Measurements from ENCODE around the gene SLC6A19. TPM values are rescaled to one million over a fixed set of nuclear protein-coding genes. Genes with fewer than 3 reads are reported as not detected.

Gene SLC6A19
- total and polyA plus RNA-seq, 2 of the 4 experiments (the other 2 are of a cell fraction), result not detected

DNA sequence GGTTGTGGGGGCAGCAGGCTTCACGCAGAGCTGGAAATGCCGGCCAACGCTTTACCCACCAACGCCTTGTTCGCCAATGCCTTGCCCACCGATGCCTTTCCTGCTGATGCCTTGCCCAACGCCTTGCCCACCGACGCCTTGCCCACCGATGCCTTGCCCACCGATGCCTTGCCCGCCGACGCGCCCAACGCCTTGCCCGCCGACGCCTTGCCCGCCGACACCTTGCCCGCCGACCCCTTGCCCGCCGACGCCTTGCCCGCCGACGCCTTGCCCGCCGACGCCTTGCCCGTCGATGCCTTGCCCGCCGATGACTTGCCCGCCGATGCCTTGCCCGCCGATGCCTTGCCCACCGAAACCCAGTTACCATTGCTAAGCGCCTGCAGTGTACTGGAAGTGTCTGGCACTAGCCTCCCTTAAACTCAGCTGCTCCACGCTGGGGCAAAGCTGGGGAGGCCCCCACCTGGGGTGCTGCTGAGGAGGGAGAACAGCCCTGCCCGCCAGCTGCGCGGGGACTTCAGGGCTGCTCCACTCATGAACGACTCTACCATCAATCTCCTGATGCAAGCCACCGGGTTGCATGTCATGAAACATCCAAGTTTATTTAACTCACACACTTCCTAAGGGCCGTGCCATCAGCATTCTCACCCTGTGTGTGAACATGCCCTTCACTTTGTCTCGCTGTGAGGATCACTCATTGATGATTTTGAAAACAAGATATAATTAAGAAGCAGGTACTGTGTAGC lies 25.6 kb downstream of the SLC6A19 start:
- TF ChIP-seq MAFK (IDR thresholded peaks at IDR 0.05; ENCODE audit: low read depth, low read length) (no peak), POLR2A (IDR thresholded peaks at IDR 0.05; ENCODE audit: low read depth, low read length) (no peak), MXI1 (IDR thresholded peaks at IDR 0.05; ENCODE audit: borderline replicate concordance, low read depth, low read length) (no peak), CEBPB (IDR thresholded peaks at IDR 0.05; ENCODE audit: low read depth, low read length) (no peak), NFE2L2 (IDR thresholded peaks at IDR 0.05; ENCODE audit: low read depth, low read length) (no peak), CTCF (conservative IDR thresholded peaks at IDR 0.05; ENCODE audit: low read depth, low read length) (no peak), BHLHE40 (IDR thresholded peaks at IDR 0.05; ENCODE audit: low read depth, low read length) (no peak), FOS (IDR thresholded peaks at IDR 0.05; ENCODE audit: low read depth, low read length) (no peak)
- TF ChIP-seq, protein P1, sequence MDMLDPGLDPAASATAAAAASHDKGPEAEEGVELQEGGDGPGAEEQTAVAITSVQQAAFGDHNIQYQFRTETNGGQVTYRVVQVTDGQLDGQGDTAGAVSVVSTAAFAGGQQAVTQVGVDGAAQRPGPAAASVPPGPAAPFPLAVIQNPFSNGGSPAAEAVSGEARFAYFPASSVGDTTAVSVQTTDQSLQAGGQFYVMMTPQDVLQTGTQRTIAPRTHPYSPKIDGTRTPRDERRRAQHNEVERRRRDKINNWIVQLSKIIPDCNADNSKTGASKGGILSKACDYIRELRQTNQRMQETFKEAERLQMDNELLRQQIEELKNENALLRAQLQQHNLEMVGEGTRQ (IDR thresholded peaks at IDR 0.05; ENCODE audit: low read depth, low read length), result no peak
- Histone ChIP-seq H3K27me3 (ENCODE audit: control insufficient read depth, insufficient read depth, low read length) (peaks cover 2% of the 10 kb centered on the region; the same call in 1 of the 2 replicates), H3K14ac (replicated peaks; ENCODE audit: low read depth, low read length) (no peak overlapping the region), H2AK9ac (replicated peaks; ENCODE audit: low read depth, low read length, poor library complexity) (no peak overlapping the region), H3K56ac (ENCODE audit: extremely low read depth, insufficient read depth, low read length) (no peak overlapping the region), H3K4me2 (ENCODE audit: low read depth, low read length) (no peak overlapping the region), H3K9me3 (ENCODE audit: control insufficient read depth, insufficient read depth, low read length) (no peaks in the 10 kb centered on the region; the same call in 1 of the 2 replicates), H3K9ac (ENCODE audit: low read depth, low read length) (no peak overlapping the region), H3K23ac (ENCODE audit: low read depth, low read length) (no peak overlapping the region), H2BK120ac (ENCODE audit: low read depth, low read length) (no peak overlapping the region), H4K8ac (ENCODE audit: low read depth in 2 of 2, low read length in 2 of 2) (no peak overlapping the region), H3K79me1 (ENCODE audit: low read depth in 1 of 2, low read length in 2 of 2) (no peaks in the 10 kb centered on the region), H2BK5ac (ENCODE audit: low read depth, low read length, poor library complexity, severe bottlenecking) (no peak overlapping the region), H3K18ac (ENCODE audit: low read depth, low read length) (no peak overlapping the region), H2BK15ac (ENCODE audit: low read depth, low read length) (no peak overlapping the region), H3K9me1 (ENCODE audit: insufficient read depth, low read length) (no peaks in the 10 kb centered on the region), H4K5ac (ENCODE audit: low read depth, low read length) (no peak overlapping the region), H3K4me1 (ENCODE audit: control insufficient read depth, insufficient read depth, low read length) (no peaks in the 10 kb centered on the region; the same call in 1 of the 2 replicates), H2AK5ac (ENCODE audit: low read depth, low read length) (no peak overlapping the region), H2BK20ac (ENCODE audit: low read depth, low read length) (no peak overlapping the region), H2AFZ (replicated peaks; ENCODE audit: low read length, poor library complexity) (no peak overlapping the region), H3K4me3 (ENCODE audit: insufficient read depth, low read depth, low read length) (no peak overlapping the region), H3K36me3 (ENCODE audit: control insufficient read depth, insufficient read depth, low read length) (no peaks in the 10 kb centered on the region), H3K4ac (ENCODE audit: low read depth, low read length) (no peak overlapping the region), H4K91ac (ENCODE audit: insufficient read depth, low read depth, low read length) (no peak overlapping the region), H3K27ac (ENCODE audit: insufficient read depth, low read length) (no peak overlapping the region), H4K20me1 (ENCODE audit: insufficient read depth, low read length) (no peaks in the 10 kb centered on the region)
- dilution Hi-C loops (cut with HindIII; ENCODE audit: low sequenced_read_pairs, unreplicated experiment), result no loop called here
- ChIA-PET CTCF (no interaction called here), POLR2A (ENCODE audit: unreplicated experiment) (no interaction called here)
- DNase-seq (no peak), ATAC-seq (ENCODE audit: low read depth) (no peak)
- 84% methylated on average over 9 of the region's 50 CpGs; no CpG with 5 or more reads in 1 of the 2 experiments for WGBS, 2 experiments (ENCODE audit: extremely low coverage in 2 of 2, insufficient read length in 1 of 2)
- intact Hi-C loops (cut with micrococcal nuclease), result no loop called here
- in situ Hi-C loops (cut with MboI; ENCODE audit: low sequenced_read_pairs), result no loop called here
- BruUV-seq (replicated peaks), result no TSS peak

Data from IMR-90 (cell line).